Skeletal muscle tissue (tissue), 4 donors: Measurements from ENCODE around the gene TNFRSF18. TPM values are rescaled to one million over a fixed set of nuclear protein-coding genes. Genes with fewer than 3 reads are reported as not detected.

Source experiments
- H3K27ac ChIP-seq: one replicate; pipeline ENCODE4 v1.7.0; 2013; ENCODE audit warnings: mild to moderate bottlenecking, low read depth, low read length, inconsistent platforms
- H3K27me3 ChIP-seq, 3 donors: one replicate each; pipeline ENCODE4 v1.7.0; 2013; ENCODE audit warnings: low read length in 3 of 3; ENCODE audit not compliant: control insufficient read depth in 3 of 3, insufficient read depth in 3 of 3
- H3K36me3 ChIP-seq, 3 donors: one replicate each; pipeline ENCODE4 v1.7.0; 2013; ENCODE audit warnings: low read length in 3 of 3; ENCODE audit not compliant: control insufficient read depth in 3 of 3, insufficient read depth in 3 of 3
- H3K4me1 ChIP-seq, 3 donors: one replicate each; pipeline ENCODE4 v1.7.0; 2013; ENCODE audit warnings: low read length in 3 of 3, mild to moderate bottlenecking in 3 of 3; ENCODE audit not compliant: control insufficient read depth in 3 of 3, insufficient read depth in 3 of 3
- H3K4me3 ChIP-seq, 3 donors: one replicate each; pipeline ENCODE4 v1.7.0; 2013; ENCODE audit warnings: low read length in 3 of 3
- H3K9ac ChIP-seq, 3 donors: one replicate each; pipeline ENCODE4 v1.7.0; 2013; ENCODE audit warnings: low read length in 3 of 3, mild to moderate bottlenecking in 3 of 3, moderate library complexity in 2 of 3, low read depth in 1 of 3
- H3K9me3 ChIP-seq, 3 donors: one replicate each; pipeline ENCODE4 v1.7.0; 2013; ENCODE audit warnings: low read length in 3 of 3; ENCODE audit not compliant: control insufficient read depth in 3 of 3
- total RNA-seq: library from RNA; depleted of rRNA; stranded (reverse); fragments of >200 nt; gene quantifications from one replicate; pipeline ENCODE4 v1.2.3, GENCODE V29; 2014
- donor health status: Osteomylitis.

The TNFRSF18 gene
- total RNA-seq, 1 donor from 2014 or later, result 1.6 TPM

- no peak overlapping the region for H3K9ac ChIP-seq
- peaks cover 4 to 18% (median 16%) of the 10 kb centered on the region in 3 donors for H3K4me1 ChIP-seq
- H3K9me3 ChIP-seq, result no peaks in the 10 kb centered on the region
- no peak overlapping the region for H3K4me3 ChIP-seq
- no peak overlapping the region for H3K27ac ChIP-seq
- H3K36me3 ChIP-seq, result no peaks in the 10 kb centered on the region
- peaks cover 29 to 42% (median 36%) of the 10 kb centered on the region in 3 donors for H3K27me3 ChIP-seq
Observed at GRCh38 chr1:1204998-1205768, 1.2 kb downstream of the TNFRSF18 start.

GRCh38 chr1:1204425-1204920 is 1.9 kb downstream of the TNFRSF18 start:
- no peak overlapping the region for H3K27ac ChIP-seq
- H3K4me3 ChIP-seq, result no peak overlapping the region

GRCh38 chr1:1203561-1204424 is 2.6 kb downstream of the TNFRSF18 start:
- Histone ChIP-seq H3K36me3 (no peaks in the 10 kb centered on the region), H3K27ac (no peak overlapping the region), H3K9ac (no peak overlapping the region), H3K27me3 (peaks cover 36 to 51% (median 38%) of the 10 kb centered on the region in 3 donors), H3K4me3 (no peak overlapping the region), H3K9me3 (no peaks in the 10 kb centered on the region), H3K4me1 (peaks cover 4 to 18% (median 16%) of the 10 kb centered on the region in 3 donors)

More at GRCh38 chr1:1204425-1204920, 1.9 kb downstream of the TNFRSF18 start:
- H3K9ac ChIP-seq, result no peak overlapping the region
- H3K9me3 ChIP-seq, result no peaks in the 10 kb centered on the region
- H3K36me3 ChIP-seq, result no peaks in the 10 kb centered on the region
- H3K27me3 ChIP-seq, result peaks cover 35 to 47% (median 36%) of the 10 kb centered on the region in 3 donors
- peaks cover 4 to 18% (median 16%) of the 10 kb centered on the region in 3 donors for H3K4me1 ChIP-seq

- Histone ChIP-seq H3K9me3 (no peaks in the 10 kb centered on the region), H3K27ac (no peak overlapping the region), H3K27me3 (peaks cover 33 to 47% (median 34%) of the 10 kb centered on the region in 3 donors), H3K4me3 (no peak overlapping the region), H3K9ac (no peak overlapping the region), H3K4me1 (peaks cover 0 to 12% (median 12%) of the 10 kb centered on the region in 3 donors), H3K36me3 (no peaks in the 10 kb centered on the region)
Observed at GRCh38 chr1:1202831-1203560, 3.4 kb downstream of the TNFRSF18 start.

- Histone ChIP-seq H3K27me3 (peaks cover 16 to 29% (median 20%) of the 10 kb centered on the region in 3 donors), H3K27ac (no peak overlapping the region), H3K9ac (no peak overlapping the region), H3K4me3 (no peak overlapping the region), H3K4me1 (peaks cover 0 to 5% (median 4%) of the 10 kb centered on the region in 3 donors), H3K9me3 (no peaks in the 10 kb centered on the region), H3K36me3 (no peaks in the 10 kb centered on the region)
Observed at GRCh38 chr1:1200876-1201810, 5.2 kb downstream of the TNFRSF18 start.

- Histone ChIP-seq H3K27ac (no peak overlapping the region), H3K36me3 (no peaks in the 10 kb centered on the region), H3K4me3 (no peak overlapping the region), H3K27me3 (peaks cover 11 to 21% (median 13%) of the 10 kb centered on the region in 3 donors), H3K4me1 (no peaks in the 10 kb centered on the region), H3K9me3 (no peaks in the 10 kb centered on the region), H3K9ac (no peak overlapping the region)
Observed at GRCh38 chr1:1199961-1200875, 6.2 kb downstream of the TNFRSF18 start.

- Histone ChIP-seq H3K27ac (no peak overlapping the region), H3K36me3 (no peaks in the 10 kb centered on the region), H3K9me3 (peaks cover 0 to 2% (median 0%) of the 10 kb centered on the region in 3 donors), H3K4me1 (no peaks in the 10 kb centered on the region), H3K4me3 (no peak overlapping the region), H3K9ac (no peak overlapping the region), H3K27me3 (peaks cover 8 to 13% (median 11%) of the 10 kb centered on the region in 3 donors)
Observed at GRCh38 chr1:1199141-1199960, 7.0 kb downstream of the TNFRSF18 start.
